HCT116 (cell line): Measurements from ENCODE around the gene OR10H5. TPM values are rescaled to one million over a fixed set of nuclear protein-coding genes. Genes with fewer than 3 reads are reported as not detected.
A peak's percentile ranks its signal among the peaks of the same experiment; 100 is the strongest.
"Not testable (repeated sequence)": the region's sequence is repeated elsewhere in the genome, so short reads cannot be mapped to it uniquely, and the experiment has no call there.

Experiments
- ATAC-seq: fragments of 200-7000 bp; cut with Tn5 transposase; 2 replicates; pipeline ENCODE4 v1.9.1; 2020; ENCODE audit warnings: mild to moderate bottlenecking, moderate library complexity
- BruUV-seq: library from RNA; stranded (reverse); fragments of 400-500 nt; replicated peaks from 2 replicates; lab custom pipeline; 2021; lab: Mats Ljungman, UMichigan
- CTCF ChIA-PET: fragments of 300-600 bp; sonication (Branson Sonifier 250); formaldehyde crosslinking; loops from one replicate; lab custom pipeline; 2021; ENCODE audit warnings: antibody characterized with exemption; lab: Charles Lee
- POLR2A ChIA-PET: fragments of 300-600, 350-600 bp; sonication (Branson Sonifier 250); formaldehyde crosslinking; loops from one replicate; lab custom pipeline; 2021; ENCODE audit warnings: antibody characterized with exemption; lab: Charles Lee
- RAD21 ChIA-PET, 2 experiments: fragments of 300-600 bp; sonication (Branson Sonifier 250); formaldehyde crosslinking; loops; one replicate each; lab custom pipeline; 2023; ENCODE audit warnings: low total read pairs in 2 of 2; ENCODE audit not compliant: uncharacterized antibody in 2 of 2, unreplicated experiment in 2 of 2, low non-redundant PET in 1 of 2; lab: Charles Lee
- DNase-seq: peaks from one replicate; pipeline ENCODE4 v3.0.0-alpha.2; 2010; ENCODE audit warnings: low read depth, low spot score
- H2AFZ ChIP-seq: fragments of 200-600 bp; shearing (Covaris generic), sonication (generic); 2 replicates; pipeline ENCODE4 v1.6.1; 2017; ENCODE audit warnings: low read depth, mixed run types, mixed read lengths, antibody characterized with exemption, low read length; ENCODE audit not compliant: poor library complexity, severe bottlenecking
- H3K27ac ChIP-seq: 2 replicates; pipeline ENCODE4 v1.5.1; 2012; ENCODE audit warnings: low read depth, low read length
- H3K27me3 ChIP-seq: fragments of 200-600 bp; sonication (generic); 2 replicates; pipeline ENCODE4 v1.6.1; 2016; ENCODE audit warnings: mixed run types, low read length, mixed read lengths; ENCODE audit not compliant: insufficient read depth
- H3K36me3 ChIP-seq, 2 experiments: fragments of 200-500 bp in 1 of 2; fragments of 200-600 bp in 1 of 2; sonication (Bioruptor generic) in 1 of 2; sonication (generic) in 1 of 2; 2 replicates each; pipeline versions ENCODE4 v1.5.1 to v1.6.1; 2014 to 2016; ENCODE audit warnings: low read length in 2 of 2, inconsistent platforms in 1 of 2, mixed read lengths in 1 of 2, mixed run types in 1 of 2; ENCODE audit not compliant: insufficient read depth in 2 of 2, control insufficient read depth in 1 of 2
- H3K4me1 ChIP-seq, 2 experiments: fragments of 200-600 bp in 1 of 2; sonication (generic) in 1 of 2; 2 replicates each; pipeline versions ENCODE4 v1.5.1 to v1.6.1; 2012 to 2017; ENCODE audit warnings: low read length in 2 of 2, inconsistent platforms in 1 of 2, mild to moderate bottlenecking in 1 of 2, mixed read lengths in 1 of 2, mixed run types in 1 of 2, moderate library complexity in 1 of 2; ENCODE audit not compliant: insufficient read depth in 2 of 2, control insufficient read depth in 1 of 2
- H3K4me2 ChIP-seq: fragments of 200-600 bp; sonication (generic); 2 replicates; pipeline ENCODE4 v1.6.1; 2017; ENCODE audit warnings: mixed run types, low read length, mixed read lengths
- H3K4me3 ChIP-seq, 2 experiments: fragments of 200-600 bp in 1 of 2; sonication (generic) in 1 of 2; replicated peaks in 1 of 2; 2 replicates each; pipeline ENCODE4 v1.5.1; 2011 to 2016; ENCODE audit warnings: low read length in 2 of 2, control low read depth in 1 of 2, low read depth in 1 of 2, mild to moderate bottlenecking in 1 of 2, mixed read lengths in 1 of 2, mixed run types in 1 of 2
- H3K79me2 ChIP-seq: fragments of 200-600 bp; sonication (generic); 2 replicates; pipeline ENCODE4 v1.6.1; 2017; ENCODE audit warnings: mild to moderate bottlenecking, mixed run types, low read length, moderate library complexity, mixed read lengths; ENCODE audit not compliant: insufficient read depth
- H3K9ac ChIP-seq: fragments of 200-600 bp; sonication (generic); 2 replicates; pipeline ENCODE4 v1.6.1; 2016; ENCODE audit warnings: low read length, mixed read lengths
- H3K9me2 ChIP-seq: fragments of 200-600 bp; sonication (generic), shearing (Covaris generic); 2 replicates; pipeline ENCODE4 v1.6.1; 2017; ENCODE audit warnings: mixed run types, mild to moderate bottlenecking, moderate library complexity; ENCODE audit not compliant: insufficient read depth
- H3K9me3 ChIP-seq, 2 experiments: fragments of 200-500 bp in 1 of 2; fragments of 200-600 bp in 1 of 2; sonication (Bioruptor generic) in 1 of 2; sonication (generic) in 1 of 2; 2 replicates each; pipeline ENCODE4 v1.6.1; 2014 to 2017; ENCODE audit warnings: low read length in 2 of 2, mixed read lengths in 2 of 2, inconsistent platforms in 1 of 2, low read depth in 1 of 2, mild to moderate bottlenecking in 1 of 2, mixed run types in 1 of 2, moderate library complexity in 1 of 2; ENCODE audit not compliant: control insufficient read depth in 1 of 2, insufficient read depth in 1 of 2
- H4K20me1 ChIP-seq: fragments of 200-600 bp; sonication (generic), shearing (Covaris generic); 2 replicates; pipeline ENCODE4 v1.6.1; 2017; ENCODE audit warnings: mixed run types, mild to moderate bottlenecking, moderate library complexity; ENCODE audit not compliant: insufficient read depth
- CBX3 ChIP-seq: IDR thresholded peaks from 2 replicates; pipeline ENCODE4 v1.6.1; 2012; ENCODE audit warnings: low read depth
- POLR2AphosphoS5 ChIP-seq: IDR thresholded peaks from 2 replicates; pipeline ENCODE4 v1.6.1; 2011; ENCODE audit warnings: mild to moderate bottlenecking, low read depth, low read length, moderate library complexity
- ZBTB33 ChIP-seq: IDR thresholded peaks from 2 replicates; pipeline ENCODE4 v1.6.1; 2011; ENCODE audit warnings: mild to moderate bottlenecking, low read length, moderate library complexity; ENCODE audit not compliant: insufficient replicate concordance; ENCODE audit errors: extremely low read depth
- intact Hi-C: fragments of 100-400 bp; cut with micrococcal nuclease; formaldehyde crosslinking; loops from 2 replicates; pipeline ENCODE4 v1.10.0; 2022
- total RNA-seq: library from RNA; stranded (reverse); gene quantifications from one replicate; pipeline ENCODE4 v1.2.1, GENCODE V29; 2021; ENCODE audit not compliant: unreplicated experiment

OR10H5 gene
- total RNA-seq, 1 experiment from 2014 or later: not detected

- Histone ChIP-seq H3K9me3 (no peaks in the 10 kb centered on the region), H3K4me2 (peak overlapping the region; percentile 77), H3K36me3 (peaks cover 0 to 46% of the 10 kb centered on the region in 2 experiments; a peak in 2 of 4 replicates), H3K27me3 (no peaks in the 10 kb centered on the region), H2AFZ (no peak overlapping the region), H3K9ac (peak overlapping the region; percentile 97), H3K79me2 (peaks cover 67% of the 10 kb centered on the region), H3K4me1 (peaks cover 79 to 100% of the 10 kb centered on the region in 2 experiments), H4K20me1 (no peaks in the 10 kb centered on the region), H3K27ac (peak overlapping the region; percentile 100)
- BruUV-seq: no TSS peak
- RAD21 ChIA-PET: no interaction called here
- ATAC-seq (no peak), DNase-seq (no peak)
- POLR2A ChIA-PET: interaction anchor here (1.2 to 1.6 kb wide), 2 partner anchors 12 kb away, joined by 3 to 4 read pairs; no protein-coding TSS in a partner anchor
- CTCF ChIA-PET: no interaction called here
- TF ChIP-seq CBX3: no peak
- TF ChIP-seq POLR2AphosphoS5: no peak; the same call in 1 of the 2 replicates
- no peak for TF ChIP-seq ZBTB33
- TF ChIP-seq, all 23 proteins: peak for 0
- Histone ChIP-seq H3K9me2 (no peaks in the 10 kb centered on the region), H3K4me3 (peak overlapping the region in 1 of 2 experiments; percentile 14; a peak in 3 of 4 replicates)
- intact Hi-C loops: no loop called here
Measured at GRCh38 chr19:15831626-15832025, 44.2 kb downstream of the OR10H5 start.

GRCh38 chr19:15834232-15834631 is 46.8 kb downstream of the OR10H5 start:
- H3K27me3 ChIP-seq, CTCF ChIA-PET, ATAC-seq, DNase-seq, H2AFZ ChIP-seq, intact Hi-C loops, H4K20me1 ChIP-seq, H3K9me2 ChIP-seq, RAD21 ChIA-PET, H3K9me3 ChIP-seq, H3K4me3 ChIP-seq, BruUV-seq: not testable (repeated sequence)
- Histone ChIP-seq H3K4me1 (peaks cover 74 to 100% of the 10 kb centered on the region in 2 experiments), H3K79me2 (peaks cover 55% of the 10 kb centered on the region), H3K27ac (peak overlapping the region; percentile 100), H3K36me3 (peaks cover 0 to 46% of the 10 kb centered on the region in 2 experiments; a peak in 2 of 4 replicates), H3K4me2 (peak overlapping the region; percentile 77), H3K9ac (peak overlapping the region; percentile 97)
- POLR2A ChIA-PET: interaction anchor here (1.6 to 4.2 kb wide), 3 partner anchors 8 to 194 kb away, joined by 3 to 60 read pairs (median 3); partner anchors contain the start of gene CYP4F3
